GM18520 (cell line): ENCODE results near the gene NRP1.
"Not testable (repeated sequence)": the region's sequence is repeated elsewhere in the genome, so short reads cannot be mapped to it uniquely, and the experiment has no call there.

Experiments
- ATAC-seq: cut with Tn5 transposase; IDR thresholded peaks from one replicate; pipeline ENCODE4 v1.9.1; 2021; ENCODE audit not compliant: unreplicated experiment

The NRP1 gene

DNA sequence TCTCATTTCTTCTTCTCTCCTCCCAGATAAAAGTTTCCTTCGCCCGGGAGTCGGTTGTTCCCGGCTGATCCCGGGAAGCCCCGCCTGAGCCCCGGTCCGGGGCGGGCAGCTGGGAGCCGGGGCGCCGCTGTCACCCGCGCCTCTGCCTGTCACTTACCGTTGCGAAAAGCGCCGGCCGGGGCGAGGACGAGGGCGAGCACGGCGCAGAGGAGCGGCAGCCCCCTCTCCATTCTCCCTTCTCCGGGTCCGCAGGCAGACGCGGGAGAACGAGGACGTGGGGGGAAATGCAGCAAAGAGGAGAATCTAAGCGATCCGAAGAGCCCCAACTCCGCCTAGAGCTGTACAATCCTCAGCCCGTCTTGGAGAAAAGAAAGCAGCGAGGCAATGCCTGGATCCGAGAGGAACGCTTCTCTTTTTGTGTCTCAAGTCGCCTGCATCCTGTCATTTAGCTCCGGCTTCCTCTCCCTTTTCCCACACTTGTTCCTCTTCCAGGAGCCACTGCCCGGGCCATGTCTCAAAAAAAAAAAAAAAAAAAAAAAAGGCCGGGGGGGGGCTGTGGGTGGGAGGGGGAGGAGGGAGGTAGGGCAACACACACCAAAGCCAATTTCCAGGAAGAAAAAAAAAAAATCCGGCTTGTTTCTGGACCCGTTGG is at the start of gene NRP1:
Gene NRP1 (minus strand): TSS at position 515 of the 652 bp plus-strand sequence. CDS start 285 bp downstream, at position 230.
- ATAC-seq, result no peak

DNA sequence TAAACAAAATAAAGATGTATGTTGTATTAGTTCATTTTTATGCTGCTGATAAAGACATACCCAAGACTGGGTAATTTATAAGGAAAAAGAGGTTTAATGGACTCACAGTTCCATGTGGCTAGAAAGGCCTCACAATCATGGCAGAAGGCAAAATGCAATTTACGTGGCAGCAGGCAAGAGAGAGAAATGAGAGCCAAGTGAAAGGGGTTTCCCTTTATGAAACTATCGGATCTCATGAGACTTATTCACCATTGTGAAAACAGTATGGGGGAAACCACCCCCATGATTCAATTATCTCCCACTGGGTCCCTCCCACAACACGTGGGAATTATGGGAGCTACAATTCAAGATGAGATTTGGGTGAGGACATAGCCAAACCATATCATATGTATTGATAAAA is 49.7 kb upstream of the NRP1 start:
- not testable (repeated sequence) for ATAC-seq

DNA sequence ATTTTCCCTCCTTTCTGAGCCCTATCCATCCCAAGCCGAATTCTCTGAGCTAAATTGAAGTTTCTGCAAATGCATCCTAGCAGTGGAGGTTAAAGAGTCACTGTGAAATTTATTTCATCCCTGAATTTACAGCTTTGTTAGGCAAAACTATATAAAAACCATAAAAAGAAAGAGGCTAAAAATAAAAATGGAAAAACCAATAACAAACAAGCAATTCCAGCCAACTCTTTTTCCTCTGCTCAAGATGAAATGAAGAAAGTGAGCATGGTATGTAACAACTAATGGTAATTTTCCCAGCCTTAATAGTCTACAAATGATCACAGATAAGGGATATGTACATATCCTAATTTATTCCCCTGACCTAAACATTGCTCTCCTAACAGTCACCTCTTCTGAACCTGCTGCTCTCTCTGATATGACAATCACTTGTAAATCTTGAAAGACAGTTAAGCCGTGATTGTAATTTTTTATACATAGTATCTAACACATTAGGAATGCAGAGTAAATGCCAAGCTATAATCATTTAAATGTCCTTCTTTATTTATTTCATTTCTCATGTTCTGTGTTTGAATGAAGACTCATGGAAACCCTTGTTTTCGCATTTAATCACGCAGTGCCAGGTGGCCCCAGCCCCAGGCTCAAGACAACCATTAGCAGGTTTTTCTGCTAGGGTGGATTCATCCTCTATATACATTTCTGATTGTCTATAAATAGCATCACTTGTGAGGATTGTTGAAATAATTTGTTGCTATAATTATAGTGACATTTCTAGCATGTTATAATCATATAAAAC is 48.6 kb upstream of the NRP1 start:
- ATAC-seq, result no peak

DNA sequence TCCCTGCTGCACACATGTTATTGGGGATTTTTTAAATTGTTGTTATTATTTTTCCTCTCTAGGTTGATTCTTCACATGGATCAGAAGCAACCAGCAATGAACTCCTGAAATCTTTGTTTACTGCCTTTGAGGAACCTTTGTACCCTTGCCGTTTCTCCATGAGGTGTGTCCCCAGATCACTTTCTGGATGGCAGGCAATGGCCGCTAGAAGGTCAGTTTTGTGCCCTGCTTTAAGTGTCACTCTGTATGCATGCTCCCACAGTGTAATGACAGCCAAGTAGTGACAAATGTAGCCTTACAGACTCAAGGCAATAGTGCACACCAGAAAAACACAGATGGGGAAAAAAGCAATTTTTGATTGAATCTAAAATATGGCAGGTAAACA is 47.7 kb upstream of the NRP1 start:
- no peak for ATAC-seq

DNA sequence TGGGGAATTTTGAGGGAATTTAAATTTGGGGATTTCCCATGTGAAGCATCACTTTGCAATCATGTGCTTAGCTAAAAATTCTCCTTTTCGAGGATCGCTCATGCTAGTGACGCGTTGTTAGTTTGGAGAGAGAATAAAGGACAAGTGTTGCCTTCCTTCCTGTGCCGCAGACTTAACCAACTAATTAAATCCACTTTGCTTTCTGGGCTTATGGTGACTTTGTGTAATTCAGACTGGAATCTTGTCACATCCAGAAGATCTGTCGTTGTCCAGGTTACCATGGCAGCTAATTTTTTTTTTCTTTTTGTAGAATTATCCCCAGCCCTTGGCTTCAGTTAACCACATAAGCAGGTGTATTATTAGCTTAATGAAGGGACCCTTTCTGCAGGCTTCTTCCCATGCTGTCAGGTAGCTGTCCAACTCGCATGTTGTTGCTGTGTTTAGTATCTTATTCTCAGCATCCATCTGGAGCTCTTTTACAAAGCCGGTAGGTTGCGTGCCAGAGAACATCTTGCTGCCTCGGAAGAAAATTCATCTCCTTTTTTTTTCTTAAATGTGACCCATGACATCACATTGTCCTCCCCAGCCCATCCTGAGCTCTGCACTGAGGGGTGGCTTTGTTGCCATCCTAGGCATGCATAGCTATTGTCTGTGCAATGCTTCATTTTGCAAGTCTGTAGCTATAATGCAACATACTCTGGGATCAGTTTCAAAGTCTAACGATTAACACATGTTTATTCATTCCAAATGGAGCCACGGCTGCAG is 47.2 kb upstream of the NRP1 start:
- ATAC-seq, result no peak

DNA sequence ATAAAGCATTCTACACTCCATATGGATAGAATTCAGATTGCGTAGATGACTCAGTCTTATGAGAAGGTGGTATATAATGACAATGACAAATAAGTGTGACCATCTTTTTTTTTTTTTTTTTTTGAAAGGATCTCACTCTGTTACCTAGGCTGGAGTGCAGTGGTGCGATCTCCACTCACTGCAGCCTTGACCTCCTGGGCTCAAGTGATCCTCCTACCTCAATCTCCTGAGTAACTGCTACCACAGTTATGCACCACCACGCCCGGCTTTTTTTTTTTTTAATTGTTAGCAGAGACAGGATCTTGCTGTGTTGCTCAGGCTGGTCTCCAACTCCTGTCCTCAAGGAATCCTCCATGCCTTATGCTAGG is 43.2 kb upstream of the NRP1 start:
- ATAC-seq, result no peak

DNA sequence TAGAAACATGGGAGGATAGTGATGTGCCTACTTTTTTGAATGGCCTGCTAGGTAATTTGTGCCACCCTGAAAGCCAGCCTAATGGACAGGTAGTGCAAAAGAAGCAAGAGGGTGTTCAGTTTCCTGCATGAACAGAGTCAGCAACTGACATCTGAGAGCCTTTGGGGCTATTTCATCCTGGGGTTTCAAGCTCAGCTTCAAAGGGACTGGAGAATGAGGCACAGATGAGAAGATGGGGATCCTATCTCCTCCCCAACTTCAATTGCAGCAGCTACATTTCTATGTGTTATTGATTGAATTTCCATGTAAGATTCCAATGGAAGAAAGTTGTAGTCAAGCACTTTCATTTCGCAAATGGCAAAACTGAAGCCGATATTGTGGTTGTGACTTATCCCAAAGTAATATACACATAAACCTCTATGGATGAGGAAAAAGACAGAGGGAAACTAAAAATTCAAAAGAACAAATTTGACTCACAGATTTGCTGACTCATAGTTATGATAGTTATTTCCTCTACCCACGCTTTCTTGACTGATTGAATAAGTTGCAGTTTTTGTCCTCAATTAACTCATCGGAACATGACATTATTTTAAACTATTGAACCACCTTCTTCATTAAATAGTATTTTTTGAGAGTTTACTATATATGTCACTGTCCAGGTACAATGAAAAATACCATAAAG is 42.6 kb upstream of the NRP1 start:
- ATAC-seq, result no peak

DNA sequence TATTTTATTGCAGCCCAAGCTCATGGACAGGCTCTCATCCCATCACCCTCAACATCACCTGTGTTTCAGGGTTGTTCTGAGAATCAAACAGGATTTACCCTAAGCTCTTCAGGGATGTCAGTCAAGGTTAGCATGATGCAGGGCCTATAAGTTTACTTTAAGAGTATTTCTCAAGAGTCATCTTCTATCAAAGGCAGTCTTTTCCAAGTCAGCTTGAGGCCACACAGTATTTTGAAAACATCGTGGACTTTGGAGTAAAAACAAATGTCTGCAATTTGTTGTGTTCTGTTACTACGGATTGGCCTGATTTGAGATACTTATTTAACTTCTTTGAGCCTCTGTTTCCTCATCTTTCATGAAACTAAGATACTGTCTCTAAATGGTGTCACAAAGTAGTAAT is 42.0 kb upstream of the NRP1 start:
- no peak for ATAC-seq

DNA sequence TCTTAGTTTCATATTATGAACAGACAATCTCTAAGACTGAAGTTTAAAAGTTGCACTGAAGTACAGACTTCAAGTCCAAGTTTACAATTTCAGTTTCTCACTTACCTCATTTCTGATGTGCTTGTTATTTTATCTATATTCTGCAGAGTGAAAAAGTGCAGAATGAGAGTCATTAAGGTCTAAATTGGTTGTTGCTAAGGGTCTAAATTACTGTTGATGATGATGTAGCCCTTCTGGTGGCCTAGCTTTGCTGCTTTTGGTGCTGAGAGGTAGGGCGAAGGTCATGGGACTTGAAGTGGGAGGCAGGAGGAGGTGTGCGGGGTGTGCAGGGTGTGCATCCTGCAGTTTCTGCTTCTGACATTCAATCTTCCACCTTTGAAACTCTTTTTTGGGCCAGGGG is 38.8 kb upstream of the NRP1 start:
- ATAC-seq, result no peak

DNA sequence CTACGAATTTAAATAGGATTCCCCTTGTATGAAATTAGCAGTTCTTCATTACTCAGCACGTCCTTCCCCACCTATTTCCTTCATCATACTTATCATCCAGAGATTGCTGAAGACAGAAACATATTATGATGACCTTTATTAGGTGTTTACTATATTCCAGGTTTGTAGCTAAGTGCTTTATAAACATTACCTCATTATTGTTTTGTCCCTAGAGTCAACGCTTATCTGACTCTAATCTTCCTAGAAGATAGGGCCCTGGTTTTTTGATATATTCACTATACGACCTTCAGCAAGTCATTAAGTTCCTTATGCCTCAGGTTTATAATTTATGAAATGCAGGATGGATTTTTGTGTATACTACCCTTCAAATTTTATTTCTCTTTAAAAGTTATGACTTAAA is 36.8 kb upstream of the NRP1 start:
- ATAC-seq, result no peak

DNA sequence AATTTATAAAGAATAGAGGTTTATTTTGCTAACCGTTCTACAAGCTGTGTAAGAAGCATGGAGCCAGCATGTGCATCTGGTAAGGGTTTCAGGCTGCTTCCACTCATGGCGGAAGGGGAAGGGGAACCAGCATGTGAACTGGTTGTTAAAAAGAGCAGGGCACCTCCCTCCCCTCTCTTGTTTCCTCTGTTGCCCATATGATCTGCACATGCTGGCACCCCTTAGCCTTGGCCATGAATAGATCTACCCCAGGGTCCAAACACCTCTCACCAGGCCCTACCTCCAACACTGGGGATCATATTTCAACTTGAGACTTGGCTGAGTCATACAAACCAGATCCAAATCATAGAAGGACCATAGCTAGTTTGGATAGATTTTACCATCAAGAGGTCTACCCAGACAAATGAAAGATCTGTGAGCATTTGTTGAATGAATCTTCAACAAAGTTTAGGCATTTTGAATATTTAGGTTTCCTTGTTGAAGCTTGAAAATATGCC is 36.0 kb upstream of the NRP1 start:
- no peak for ATAC-seq

DNA sequence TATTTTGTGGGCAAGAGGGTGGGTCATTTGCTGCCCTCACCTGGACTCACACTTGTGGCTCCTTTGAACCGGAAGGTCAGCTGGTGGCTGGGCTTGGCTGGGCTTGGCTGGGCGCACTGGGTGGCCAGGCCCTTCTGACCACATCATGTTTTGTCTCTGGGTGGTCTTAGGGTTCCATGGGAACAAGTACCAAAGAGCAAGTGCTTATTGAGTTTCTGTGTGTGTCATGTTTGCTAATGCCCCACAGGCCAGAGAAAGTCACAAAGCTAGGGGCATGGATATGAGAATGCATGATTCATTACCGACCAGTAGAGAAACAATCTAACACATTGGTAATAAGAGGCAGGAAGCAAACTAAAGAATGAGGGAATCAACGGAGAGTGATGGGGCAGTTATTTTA is 33.6 kb upstream of the NRP1 start:
- ATAC-seq, result no peak

DNA sequence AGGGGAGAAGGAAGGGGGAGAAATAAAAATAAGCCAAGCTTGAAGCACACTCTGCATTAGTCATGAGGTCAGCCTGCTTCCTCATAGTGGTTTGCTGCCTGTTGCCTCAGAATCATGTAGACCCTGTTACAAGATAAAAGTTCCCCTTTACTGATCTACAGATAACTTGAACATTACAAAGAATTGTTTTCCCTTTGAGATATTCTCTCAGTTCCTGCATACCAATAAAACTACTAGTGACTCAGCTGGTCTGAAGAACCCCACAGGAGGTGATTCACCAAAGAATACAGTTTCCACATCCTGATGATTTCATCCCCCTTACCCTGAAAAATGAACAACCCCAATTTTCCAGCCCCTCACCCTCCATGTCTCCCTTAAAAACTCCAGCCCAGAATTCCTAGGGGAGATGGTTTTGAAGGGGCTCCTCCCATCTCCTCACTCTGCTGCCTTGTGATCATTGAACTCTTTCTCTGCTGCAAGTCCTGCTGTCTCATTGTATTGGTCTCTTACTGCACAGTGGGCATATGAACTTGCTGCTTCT is 31.5 kb upstream of the NRP1 start:
- no peak for ATAC-seq

DNA sequence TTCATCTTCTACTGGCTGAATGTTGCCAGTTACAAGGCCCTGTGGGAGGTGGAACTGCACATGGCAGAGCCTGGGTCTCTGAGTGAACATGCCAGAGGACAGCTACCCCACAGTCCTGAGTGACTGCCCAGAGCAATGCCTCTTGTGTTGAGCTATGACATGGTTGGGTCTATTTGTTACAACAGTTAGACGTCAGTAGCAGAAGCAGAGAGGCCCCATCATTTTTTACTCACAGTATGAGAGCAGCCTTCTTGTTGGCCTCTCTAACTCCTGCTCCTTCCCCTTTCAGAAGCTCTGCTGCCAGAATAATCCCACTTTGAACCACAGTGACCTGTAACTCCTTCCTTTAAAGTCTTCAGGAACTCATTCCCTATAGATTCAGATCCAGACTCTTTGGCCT is 30.8 kb upstream of the NRP1 start:
- ATAC-seq, result no peak

DNA sequence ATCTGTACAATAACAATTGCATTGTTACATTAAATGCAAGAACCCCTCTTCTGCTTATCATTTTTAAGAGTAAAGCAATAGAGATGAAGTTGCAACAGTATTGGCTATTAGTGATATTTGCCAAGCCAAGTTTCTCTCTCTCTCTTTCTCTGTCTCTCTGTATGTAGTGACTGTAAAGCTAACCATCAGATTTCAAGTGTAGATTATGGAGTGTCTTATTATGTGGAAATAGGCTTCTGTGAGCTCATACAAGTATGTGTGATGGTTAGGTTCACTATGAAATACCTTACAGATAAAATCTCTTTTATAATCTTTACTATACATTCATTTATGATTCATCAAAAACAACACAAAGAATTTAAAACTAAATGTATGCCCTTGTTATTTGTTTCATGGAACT is 28.6 kb upstream of the NRP1 start:
- ATAC-seq, result no peak

DNA sequence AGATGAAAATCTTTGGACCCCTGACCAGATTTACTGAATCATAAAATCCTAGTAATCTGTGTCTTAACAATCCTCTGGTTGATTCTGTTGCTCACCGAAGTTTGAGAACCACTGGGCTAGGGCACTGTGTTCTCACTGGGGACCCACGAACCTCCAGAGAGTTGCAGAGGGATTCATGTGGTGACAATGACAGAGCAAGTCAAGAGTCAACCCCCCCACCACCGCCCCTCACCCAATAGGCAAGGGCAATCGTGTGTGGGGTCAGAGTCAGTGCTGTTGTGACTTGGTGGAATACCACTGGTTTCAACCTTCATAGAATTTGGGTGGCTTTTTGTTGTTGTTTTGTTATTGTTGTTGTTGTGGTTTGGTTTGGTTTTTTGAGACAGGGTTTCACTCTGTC is 23.5 kb upstream of the NRP1 start:
- ATAC-seq, result no peak

DNA sequence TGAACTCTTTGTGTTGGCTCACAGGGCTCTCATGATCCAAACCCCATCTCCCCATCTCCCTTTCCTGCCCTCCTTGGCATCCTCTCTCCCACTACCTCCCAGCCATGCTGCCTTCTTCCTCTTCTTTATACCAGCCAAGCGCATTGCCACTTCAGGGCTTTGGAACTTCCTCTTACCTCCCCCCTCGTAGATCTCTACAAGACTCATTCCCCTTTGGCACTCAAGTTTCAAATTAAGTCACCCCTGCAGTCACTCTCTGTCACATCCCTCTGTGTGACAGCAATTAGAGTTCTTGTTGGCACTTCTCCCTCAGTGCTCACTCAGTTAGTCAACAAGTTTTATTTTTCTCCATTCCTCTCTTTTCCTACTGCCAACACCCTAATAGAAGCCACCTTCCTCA is 20.8 kb upstream of the NRP1 start:
- no peak for ATAC-seq

DNA sequence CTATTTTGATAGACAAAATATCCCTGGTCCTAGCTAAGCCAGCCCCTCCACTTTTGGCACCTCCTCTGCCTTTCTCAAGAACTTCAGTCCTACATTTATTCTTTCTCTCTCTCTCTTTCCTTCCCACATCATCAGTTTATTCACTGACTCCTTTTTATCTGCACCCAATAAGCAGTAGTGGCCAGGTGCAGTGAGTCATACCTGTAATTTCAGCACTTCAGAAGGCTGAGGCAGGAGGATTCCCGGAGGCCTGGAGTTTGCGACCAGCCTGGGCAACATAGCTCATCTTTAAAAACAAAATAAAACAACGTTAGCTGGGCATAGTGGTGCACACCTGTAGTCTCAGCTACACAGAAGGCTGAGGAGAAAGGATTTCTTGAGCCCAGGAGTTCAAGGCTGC is 19.4 kb upstream of the NRP1 start:
- ATAC-seq, result no peak

DNA sequence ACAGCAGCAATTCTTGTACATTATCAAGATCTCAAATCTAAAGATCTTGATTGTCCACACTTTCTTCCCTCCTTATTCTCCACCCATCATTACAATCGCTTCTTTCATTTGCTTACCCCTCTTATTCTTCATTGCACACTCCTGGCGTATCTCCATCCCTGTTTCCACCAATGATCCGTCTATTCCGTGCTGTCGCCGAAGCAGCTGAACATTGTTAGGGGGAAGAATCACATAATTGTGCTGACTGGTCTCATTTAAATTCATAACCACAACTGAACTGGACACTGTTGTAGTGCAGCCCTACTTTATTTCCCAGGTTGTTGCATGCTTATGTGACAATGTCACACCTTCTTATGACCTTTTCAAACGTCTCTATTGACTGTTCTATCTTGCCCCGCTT is 18.9 kb upstream of the NRP1 start:
- ATAC-seq, result no peak

DNA sequence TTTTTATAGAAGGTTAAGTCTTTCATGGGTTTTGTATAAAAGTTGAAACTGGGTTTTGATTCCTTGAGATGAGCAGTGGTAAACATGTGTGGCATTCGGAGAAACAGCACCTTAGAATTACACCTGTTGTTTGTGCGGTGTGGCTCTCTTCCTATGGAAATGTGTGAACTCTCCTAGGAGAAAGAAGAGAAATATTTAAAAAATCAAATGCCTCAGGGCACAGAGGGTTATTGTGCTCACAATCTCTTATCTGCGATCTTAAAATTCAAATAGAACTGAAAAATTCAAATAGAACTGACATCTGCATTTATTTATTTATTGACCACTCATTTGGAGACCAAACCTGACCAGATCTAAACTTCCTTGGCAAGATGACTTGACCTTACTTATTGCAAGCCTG is 18.1 kb upstream of the NRP1 start:
- ATAC-seq, result no peak

DNA sequence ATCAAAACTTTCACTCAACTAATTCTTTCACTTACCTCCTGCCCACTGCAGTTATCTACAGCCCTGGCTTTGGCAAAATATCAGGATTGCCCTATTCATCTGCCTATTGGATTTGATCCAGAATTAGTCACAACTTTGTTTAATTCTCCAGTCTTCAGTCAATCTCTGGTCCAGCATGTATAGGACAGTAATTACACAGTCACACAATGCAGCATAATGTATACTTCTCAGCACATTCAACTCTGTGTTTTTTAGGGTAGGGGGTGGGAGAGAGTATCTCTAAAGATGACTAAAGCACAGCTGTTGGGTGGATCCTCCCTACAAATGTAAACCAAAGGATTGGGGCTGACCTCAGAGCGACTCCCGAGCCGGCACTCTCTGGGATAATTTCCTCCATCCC is 17.7 kb upstream of the NRP1 start:
- ATAC-seq, result no peak
